CD14-positive monocyte (primary cell): Measurements from ENCODE around the gene TSPAN11. TPM values are rescaled to one million over a fixed set of nuclear protein-coding genes. Genes with fewer than 3 reads are reported as not detected.

Source experiments
- DNase-seq, 3 donors: peaks; one replicate each; pipeline ENCODE4 v3.0.0-alpha.2; 2011 to 2022
- H2AFZ ChIP-seq: 2 replicates; pipeline ENCODE4 v1.6.0; 2012; ENCODE audit warnings: mild to moderate bottlenecking, low read depth, low read length, inconsistent platforms; ENCODE audit not compliant: insufficient read depth, poor library complexity, severe bottlenecking
- H3K27ac ChIP-seq, 2 donors: 1 replicate in 1 of 2; 2 replicates in 1 of 2; pipeline ENCODE4 v1.5.1; 2012 to 2013; ENCODE audit warnings: low read length in 2 of 2, control low read depth in 1 of 2, inconsistent platforms in 1 of 2, low read depth in 1 of 2, mild to moderate bottlenecking in 1 of 2
- H3K27me3 ChIP-seq, 2 donors: one replicate each; pipeline versions ENCODE4 v1.6.0 to v1.6.1; 2011 to 2013; ENCODE audit warnings: low read length in 2 of 2; ENCODE audit not compliant: control insufficient read depth in 2 of 2, insufficient read depth in 2 of 2
- H3K36me3 ChIP-seq, 2 donors: replicated peaks in 1 of 2; 1 replicate in 1 of 2; 2 replicates in 1 of 2; pipeline versions ENCODE4 v1.5.1 to v1.6.1; 2012 to 2013; ENCODE audit warnings: low read length in 2 of 2, control low read depth in 1 of 2, inconsistent platforms in 1 of 2, mild to moderate bottlenecking in 1 of 2; ENCODE audit not compliant: insufficient read depth in 2 of 2, control insufficient read depth in 1 of 2
- H3K4me1 ChIP-seq, 2 donors: 1 replicate in 1 of 2; 2 replicates in 1 of 2; pipeline versions ENCODE4 v1.5.1 to v1.6.1; 2012 to 2013; ENCODE audit warnings: low read length in 2 of 2, control low read depth in 1 of 2, inconsistent platforms in 1 of 2, mild to moderate bottlenecking in 1 of 2, moderate library complexity in 1 of 2; ENCODE audit not compliant: insufficient read depth in 2 of 2, control insufficient read depth in 1 of 2
- H3K4me2 ChIP-seq: replicated peaks from 2 replicates; pipeline ENCODE3; 2012; ENCODE audit warnings: low read length, moderate library complexity, mild to moderate bottlenecking; ENCODE audit not compliant: poor library complexity, severe bottlenecking; ENCODE audit errors: extremely low read depth
- H3K4me3 ChIP-seq, 3 experiments: fragments of 200-600 bp in 1 of 3; sonication (generic) in 1 of 3; replicated peaks in 1 of 3; 1 replicate in 2 of 3; 2 replicates in 1 of 3; pipeline ENCODE4 v1.5.1; 2011 to 2013; ENCODE audit warnings: low read length in 3 of 3, mild to moderate bottlenecking in 3 of 3, control low read depth in 2 of 3, low read depth in 2 of 3, inconsistent platforms in 1 of 3, moderate library complexity in 1 of 3
- H3K79me2 ChIP-seq: 2 replicates; pipeline ENCODE4 v1.6.0; 2012; ENCODE audit warnings: mild to moderate bottlenecking, control low read depth, inconsistent platforms, low read length, moderate library complexity; ENCODE audit not compliant: insufficient read depth
- H3K9ac ChIP-seq: 2 replicates; pipeline ENCODE4 v1.6.0; 2017; ENCODE audit warnings: low read length, mild to moderate bottlenecking; ENCODE audit not compliant: insufficient read depth, poor library complexity, severe bottlenecking
- H3K9me3 ChIP-seq, 2 donors: replicated peaks in 1 of 2; 1 replicate in 1 of 2; 2 replicates in 1 of 2; pipeline versions ENCODE4 v1.5.1 to v1.6.1; 2012 to 2013; ENCODE audit warnings: low read length in 2 of 2, control low read depth in 1 of 2; ENCODE audit not compliant: control insufficient read depth in 1 of 2, insufficient read depth in 1 of 2
- H4K20me1 ChIP-seq: 2 replicates; pipeline ENCODE4 v1.6.0; 2012; ENCODE audit warnings: mild to moderate bottlenecking, low read length, control low read depth, moderate library complexity; ENCODE audit not compliant: insufficient read depth
- H3K27ac Mint-ChIP-seq, 7 donors: one replicate each; pipeline ENCODE4 v1.8.0; 2020; ENCODE audit warnings: mild to moderate bottlenecking in 7 of 7, mixed read lengths in 7 of 7, moderate library complexity in 6 of 7, inconsistent platforms in 2 of 7
- H3K27me3 Mint-ChIP-seq, 3 donors: one replicate each; pipeline ENCODE4 v1.8.0; 2021 to 2022; ENCODE audit warnings: low read depth in 3 of 3, mild to moderate bottlenecking in 3 of 3, mixed read lengths in 3 of 3, moderate library complexity in 3 of 3, inconsistent platforms in 1 of 3
- H3K36me3 Mint-ChIP-seq, 2 donors: one replicate each; pipeline ENCODE4 v1.8.0; 2020; ENCODE audit warnings: mixed read lengths in 2 of 2, inconsistent platforms in 1 of 2, mild to moderate bottlenecking in 1 of 2
- H3K4me1 Mint-ChIP-seq: one replicate; pipeline ENCODE4 v1.8.0; 2020; ENCODE audit warnings: mild to moderate bottlenecking, mixed read lengths
- H3K4me3 Mint-ChIP-seq, 2 donors: one replicate each; pipeline ENCODE4 v1.8.0; 2020; ENCODE audit warnings: mild to moderate bottlenecking in 2 of 2, mixed read lengths in 2 of 2, moderate library complexity in 1 of 2
- H3K9me3 Mint-ChIP-seq, 7 donors: one replicate each; pipeline ENCODE4 v1.8.0; 2020 to 2022; ENCODE audit warnings: mixed read lengths in 7 of 7, mild to moderate bottlenecking in 6 of 7, moderate library complexity in 6 of 7, inconsistent platforms in 2 of 7
- WGBS: methylation state at CpG from one replicate; pipeline ENCODE4 v1.1.5; 2013; ENCODE audit warnings: missing lambda C conversion rate; ENCODE audit not compliant: insufficient coverage; 5-methylcytosine and 5-hydroxymethylcytosine counted together
- intact Hi-C, 2 donors: fragments of 100-400 bp; cut with micrococcal nuclease; formaldehyde crosslinking; loops; one replicate each; pipeline versions ENCODE4 v1.15.0 to v1.15.1; 2023
- polyA plus RNA-seq, 3 donors: library from polyadenylated mRNA; depleted of rRNA in 1 of 3; unstranded in 2 of 3; stranded (reverse) in 1 of 3; fragments of 300-500 nt in 2 of 3; fragments of >200 nt in 1 of 3; fragmentation: Illumina TruSeq in 2 of 3; gene quantifications; 1 replicate in 2 of 3; 2 replicates in 1 of 3; pipeline ENCODE4 v1.2.3, GENCODE V29; 2012 to 2021
- TF ChIP-seq, protein P1 (sequence below): fragments of 200-600 bp; IDR thresholded peaks from one replicate; pipeline ENCODE4 v1.8.0; 2022; ENCODE audit warnings: antibody characterized with exemption, mild to moderate bottlenecking

The TSPAN11 gene
- polyA plus RNA-seq, 3 donors, result not detected

DNA sequence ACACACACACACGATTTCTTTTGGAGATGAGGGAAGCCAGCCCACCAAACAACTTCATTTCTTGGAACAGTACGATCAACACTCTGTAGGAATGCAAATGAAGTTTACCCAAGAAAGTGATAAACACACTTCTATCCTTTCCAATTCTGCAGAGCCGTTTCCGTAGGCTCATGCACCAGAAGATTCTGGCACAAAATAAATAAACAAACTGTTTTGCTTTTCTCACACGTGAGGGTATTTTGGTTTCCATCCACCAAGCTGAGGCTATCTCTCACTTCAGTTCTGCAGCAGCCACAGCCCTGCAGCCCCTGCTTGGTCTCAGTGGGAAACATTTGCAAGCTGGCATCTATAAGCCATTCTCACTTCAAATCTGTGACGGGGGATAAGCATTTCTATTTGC is 15.3 kb upstream of the TSPAN11 start:
- H3K27ac Mint-ChIP-seq, result no peak overlapping the region
- H3K4me3 Mint-ChIP-seq, result no peak overlapping the region

DNA sequence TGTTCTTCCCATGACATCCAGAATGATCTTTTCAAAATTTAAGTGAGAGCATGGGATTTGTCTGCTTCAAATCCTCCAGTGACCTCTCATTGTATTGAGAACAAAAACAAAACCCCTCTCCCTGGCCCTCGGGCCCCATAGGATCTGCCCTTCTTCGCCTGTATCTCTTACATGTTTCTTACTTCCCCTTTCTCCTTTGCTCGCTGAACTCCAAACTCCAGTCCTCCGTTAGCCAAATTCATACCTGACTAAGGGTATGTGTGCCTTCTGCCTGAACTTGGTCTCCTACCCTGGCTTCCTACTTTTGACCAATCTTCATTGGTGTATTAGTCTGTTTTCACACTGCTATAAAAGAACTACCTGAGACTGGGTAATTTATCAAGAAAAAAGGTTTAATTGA is 13.2 kb upstream of the TSPAN11 start:
- intact Hi-C loops, result no loop called here
- peaks cover 0 to 4% (median under 1%) of the 10 kb centered on the region in 3 donors for H3K27me3 Mint-ChIP-seq
- no peak overlapping the region for H2AFZ ChIP-seq
- no peak overlapping the region for H3K4me2 ChIP-seq
- no peaks in the 10 kb centered on the region for H3K9me3 ChIP-seq
- TF ChIP-seq, protein P1, sequence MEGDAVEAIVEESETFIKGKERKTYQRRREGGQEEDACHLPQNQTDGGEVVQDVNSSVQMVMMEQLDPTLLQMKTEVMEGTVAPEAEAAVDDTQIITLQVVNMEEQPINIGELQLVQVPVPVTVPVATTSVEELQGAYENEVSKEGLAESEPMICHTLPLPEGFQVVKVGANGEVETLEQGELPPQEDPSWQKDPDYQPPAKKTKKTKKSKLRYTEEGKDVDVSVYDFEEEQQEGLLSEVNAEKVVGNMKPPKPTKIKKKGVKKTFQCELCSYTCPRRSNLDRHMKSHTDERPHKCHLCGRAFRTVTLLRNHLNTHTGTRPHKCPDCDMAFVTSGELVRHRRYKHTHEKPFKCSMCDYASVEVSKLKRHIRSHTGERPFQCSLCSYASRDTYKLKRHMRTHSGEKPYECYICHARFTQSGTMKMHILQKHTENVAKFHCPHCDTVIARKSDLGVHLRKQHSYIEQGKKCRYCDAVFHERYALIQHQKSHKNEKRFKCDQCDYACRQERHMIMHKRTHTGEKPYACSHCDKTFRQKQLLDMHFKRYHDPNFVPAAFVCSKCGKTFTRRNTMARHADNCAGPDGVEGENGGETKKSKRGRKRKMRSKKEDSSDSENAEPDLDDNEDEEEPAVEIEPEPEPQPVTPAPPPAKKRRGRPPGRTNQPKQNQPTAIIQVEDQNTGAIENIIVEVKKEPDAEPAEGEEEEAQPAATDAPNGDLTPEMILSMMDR, result no peak
- no peak for DNase-seq
- no peaks in the 10 kb centered on the region for H3K27me3 ChIP-seq
- H3K36me3 ChIP-seq, result no peaks in the 10 kb centered on the region
- H3K4me3 ChIP-seq, result no peak overlapping the region
- no peak overlapping the region for H3K27ac Mint-ChIP-seq
- 46% methylated on average over 3 of the region's 4 CpGs for whole genome bisulfite sequencing
- no peak overlapping the region for H3K27ac ChIP-seq
- peaks cover 0 to 5% (median 0%) of the 10 kb centered on the region in 7 donors for H3K9me3 Mint-ChIP-seq
- H3K4me3 Mint-ChIP-seq, result no peak overlapping the region
- no peaks in the 10 kb centered on the region for H3K36me3 Mint-ChIP-seq
- H3K4me1 ChIP-seq, result no peaks in the 10 kb centered on the region
- no peaks in the 10 kb centered on the region for H3K4me1 Mint-ChIP-seq
- H3K9ac ChIP-seq, result no peak overlapping the region
- H3K79me2 ChIP-seq, result no peaks in the 10 kb centered on the region
- no peaks in the 10 kb centered on the region for H4K20me1 ChIP-seq

More for the DNA sequence above, 15.3 kb upstream of the TSPAN11 start:
- H3K79me2 ChIP-seq, result no peaks in the 10 kb centered on the region
- H3K9ac ChIP-seq, result no peak overlapping the region
- Mint-ChIP-seq H3K27me3 (peaks cover 0 to 4% (median 1%) of the 10 kb centered on the region in 3 donors), H3K9me3 (peaks cover 0 to 5% (median 0%) of the 10 kb centered on the region in 7 donors), H3K4me1 (no peaks in the 10 kb centered on the region), H3K36me3 (no peaks in the 10 kb centered on the region)
- 85% methylated on average over 4 of the region's 6 CpGs for WGBS
- H4K20me1 ChIP-seq, result no peaks in the 10 kb centered on the region
- TF ChIP-seq, protein P1, result no peak
- H3K4me2 ChIP-seq, result no peak overlapping the region
- no peak for DNase-seq
- H3K27ac ChIP-seq, result no peak overlapping the region
- no peak overlapping the region for H3K4me3 ChIP-seq
- no peaks in the 10 kb centered on the region for H3K27me3 ChIP-seq
- intact Hi-C loops, result no loop called here
- no peaks in the 10 kb centered on the region for H3K4me1 ChIP-seq
- H3K36me3 ChIP-seq, result no peaks in the 10 kb centered on the region
- no peaks in the 10 kb centered on the region for H3K9me3 ChIP-seq
- no peak overlapping the region for H2AFZ ChIP-seq
